Uterus (tissue), 4 donors: ENCODE measurements around the gene IL10. TPM values are rescaled to one million over a fixed set of nuclear protein-coding genes. Genes with fewer than 3 reads are reported as not detected.

Experiments
- DNase-seq, 2 donors: peaks; one replicate each; pipeline ENCODE4 v3.0.0-alpha.2; 2019 to 2020
- H3K27ac ChIP-seq, 2 donors: fragments of 200-600 bp; sonication (generic); 1 replicate in 1 of 2; 2 replicates in 1 of 2; pipeline ENCODE4 v1.5.1; 2016 to 2018
- H3K27me3 ChIP-seq, 2 donors: fragments of 200-600 bp; sonication (generic); one replicate each; pipeline ENCODE4 v1.5.1; 2018 to 2019; ENCODE audit warnings: control low read depth in 1 of 2
- H3K36me3 ChIP-seq, 2 donors: fragments of 200-600 bp; sonication (generic); one replicate each; pipeline ENCODE4 v1.5.1; 2019; ENCODE audit warnings: control low read depth in 1 of 2
- H3K4me1 ChIP-seq, 2 donors: fragments of 200-600 bp; sonication (generic); one replicate each; pipeline ENCODE4 v1.5.1; 2018 to 2019; ENCODE audit warnings: control low read depth in 1 of 2
- H3K4me3 ChIP-seq, 2 donors: fragments of 200-600 bp; sonication (generic); 1 replicate in 1 of 2; 2 replicates in 1 of 2; pipeline ENCODE4 v1.5.1; 2018 to 2019; ENCODE audit warnings: mild to moderate bottlenecking in 1 of 2
- H3K9me3 ChIP-seq, 2 donors: fragments of 200-600 bp; sonication (generic); one replicate each; pipeline ENCODE4 v1.5.1; 2019; ENCODE audit warnings: control low read depth in 1 of 2
- CTCF ChIP-seq, 4 experiments: fragments of 200-600 bp in 2 of 4; fragments of 450-650 bp in 2 of 4; sonication (generic) in 2 of 4; IDR thresholded peaks; one replicate each; pipeline ENCODE4 v1.5.1; 2016 to 2019; ENCODE audit warnings: antibody characterized with exemption in 4 of 4, mild to moderate bottlenecking in 2 of 4, moderate library complexity in 1 of 4
- POLR2A ChIP-seq, 2 donors: fragments of 450-650 bp; IDR thresholded peaks; one replicate each; pipeline ENCODE4 v1.6.1; 2016; ENCODE audit warnings: antibody characterized with exemption in 2 of 2, mild to moderate bottlenecking in 1 of 2, moderate library complexity in 1 of 2
- intact Hi-C: fragments of 100-400 bp; cut with DNase I; formaldehyde crosslinking; loops from one replicate; pipeline ENCODE4 v1.15.1; 2023; ENCODE audit warnings: low total_unique reads
- total RNA-seq, 4 donors: library from RNA; depleted of rRNA in 3 of 4; stranded (reverse); fragments of >200 nt in 3 of 4; gene quantifications; one replicate each; pipeline versions ENCODE4 v1.1.0 to v1.2.4, GENCODE V29; 2014 to 2023
- donor health status: DM: yes; HTN: yes; CAD: no.

The IL10 gene
- total RNA-seq, 4 donors from 2014 or later, result 0.55 to 3.2 TPM; not detected in 2

DNA sequence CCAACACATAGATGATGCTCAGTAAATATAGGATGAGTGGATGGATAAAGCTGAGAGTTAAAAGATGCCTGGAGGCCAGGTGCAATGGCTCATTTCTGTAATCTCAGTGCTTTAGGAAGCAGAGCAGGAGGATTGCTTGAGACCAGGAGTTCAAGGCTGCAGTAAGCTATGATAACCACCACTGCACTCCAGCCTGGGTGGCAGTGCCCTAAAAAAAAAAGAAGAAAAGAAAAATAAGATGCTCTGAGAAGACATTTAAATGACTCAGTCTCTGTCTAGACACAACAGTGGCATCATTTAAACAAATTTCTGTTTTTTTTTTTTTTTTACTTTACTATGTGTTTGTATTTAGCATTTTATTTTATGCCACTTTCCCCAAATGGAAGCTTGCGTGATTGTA lies 27.0 kb downstream of the IL10 start:
- Histone ChIP-seq H3K4me1 (peaks cover 0 to 5% of the 10 kb centered on the region in 2 donors), H3K4me3 (no peak overlapping the region), H3K9me3 (no peaks in the 10 kb centered on the region), H3K36me3 (no peaks in the 10 kb centered on the region), H3K27me3 (no peaks in the 10 kb centered on the region), H3K27ac (no peak overlapping the region)
- TF ChIP-seq CTCF (IDR thresholded peaks at IDR 0.05), result no peak
- TF ChIP-seq POLR2A (IDR thresholded peaks at IDR 0.05), result no peak
- DNase-seq, result no peak
- intact Hi-C loops, result no loop called here

DNA sequence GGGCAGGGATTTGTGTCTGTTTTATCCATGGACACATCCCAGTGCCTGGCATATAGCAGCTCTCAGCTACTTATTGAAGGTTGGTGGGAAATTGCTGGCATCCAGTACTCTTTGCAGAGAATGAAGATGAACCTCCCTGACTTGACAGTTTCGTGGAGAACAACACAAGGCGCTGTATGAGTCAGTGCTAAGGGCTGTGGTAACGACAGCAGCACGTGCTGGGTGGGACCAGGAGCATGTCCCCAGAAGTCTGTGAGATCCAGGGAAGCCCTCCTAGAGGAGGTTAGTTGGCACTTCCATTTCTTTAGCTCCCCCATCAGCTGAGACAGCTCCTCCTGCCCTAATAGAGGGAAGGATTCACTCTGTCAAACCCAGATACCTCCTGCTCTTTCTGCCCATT lies 27.6 kb downstream of the IL10 start:
- DNase-seq, result no peak
- intact Hi-C loops, result no loop called here
- no peaks in the 10 kb centered on the region for H3K27me3 ChIP-seq
- no peak overlapping the region for H3K4me3 ChIP-seq
- TF ChIP-seq POLR2A (IDR thresholded peaks at IDR 0.05), result no peak
- no peak for TF ChIP-seq CTCF (IDR thresholded peaks at IDR 0.05)
- peaks cover 0 to 3% of the 10 kb centered on the region in 2 donors for H3K4me1 ChIP-seq
- no peaks in the 10 kb centered on the region for H3K9me3 ChIP-seq
- H3K36me3 ChIP-seq, result no peaks in the 10 kb centered on the region
- H3K27ac ChIP-seq, result no peak overlapping the region

- TF ChIP-seq CTCF (IDR thresholded peaks at IDR 0.05) (no peak), POLR2A (IDR thresholded peaks at IDR 0.05) (no peak)
- no peaks in the 10 kb centered on the region for H3K27me3 ChIP-seq
- no peaks in the 10 kb centered on the region for H3K36me3 ChIP-seq
- no peak overlapping the region for H3K27ac ChIP-seq
- intact Hi-C loops, result no loop called here
- DNase-seq, result no peak
- H3K4me1 ChIP-seq, result no peaks in the 10 kb centered on the region
- no peak overlapping the region for H3K4me3 ChIP-seq
- H3K9me3 ChIP-seq, result no peaks in the 10 kb centered on the region
These were observed 29.4 kb downstream of the IL10 start for GRCh38 chr1:206742719-206743383.

- no peaks in the 10 kb centered on the region for H3K4me1 ChIP-seq
- H3K4me3 ChIP-seq, result no peak overlapping the region
- TF ChIP-seq POLR2A (IDR thresholded peaks at IDR 0.05) (no peak), CTCF (IDR thresholded peaks at IDR 0.05) (no peak)
- H3K27ac ChIP-seq, result no peak overlapping the region
- DNase-seq, result no peak
- no peaks in the 10 kb centered on the region for H3K9me3 ChIP-seq
- intact Hi-C loops, result no loop called here
- no peaks in the 10 kb centered on the region for H3K27me3 ChIP-seq
- H3K36me3 ChIP-seq, result no peaks in the 10 kb centered on the region
These were observed 31.1 kb downstream of the IL10 start for GRCh38 chr1:206741142-206741701.

- Histone ChIP-seq H3K9me3 (no peaks in the 10 kb centered on the region), H3K36me3 (no peaks in the 10 kb centered on the region), H3K27ac (no peak overlapping the region), H3K4me1 (no peaks in the 10 kb centered on the region), H3K4me3 (no peak overlapping the region), H3K27me3 (no peaks in the 10 kb centered on the region)
- TF ChIP-seq POLR2A (IDR thresholded peaks at IDR 0.05), result no peak
- no peak for TF ChIP-seq CTCF (IDR thresholded peaks at IDR 0.05)
- DNase-seq, result no peak
- intact Hi-C loops, result loop anchor here (5.0 kb wide), 1 partner anchor 173 kb away; no protein-coding TSS in a partner anchor
These were observed 32.8 kb downstream of the IL10 start for GRCh38 chr1:206739411-206740076.
